HG03135 (cell line): ENCODE results near the gene MGLL.
"Not testable (repeated sequence)": the region's sequence is repeated elsewhere in the genome, so short reads cannot be mapped to it uniquely, and the experiment has no call there.

Experiments
- ATAC-seq: cut with Tn5 transposase; IDR thresholded peaks from one replicate; pipeline ENCODE4 v1.9.1; 2021; ENCODE audit warnings: mild to moderate bottlenecking, moderate library complexity; ENCODE audit not compliant: unreplicated experiment

MGLL gene

DNA sequence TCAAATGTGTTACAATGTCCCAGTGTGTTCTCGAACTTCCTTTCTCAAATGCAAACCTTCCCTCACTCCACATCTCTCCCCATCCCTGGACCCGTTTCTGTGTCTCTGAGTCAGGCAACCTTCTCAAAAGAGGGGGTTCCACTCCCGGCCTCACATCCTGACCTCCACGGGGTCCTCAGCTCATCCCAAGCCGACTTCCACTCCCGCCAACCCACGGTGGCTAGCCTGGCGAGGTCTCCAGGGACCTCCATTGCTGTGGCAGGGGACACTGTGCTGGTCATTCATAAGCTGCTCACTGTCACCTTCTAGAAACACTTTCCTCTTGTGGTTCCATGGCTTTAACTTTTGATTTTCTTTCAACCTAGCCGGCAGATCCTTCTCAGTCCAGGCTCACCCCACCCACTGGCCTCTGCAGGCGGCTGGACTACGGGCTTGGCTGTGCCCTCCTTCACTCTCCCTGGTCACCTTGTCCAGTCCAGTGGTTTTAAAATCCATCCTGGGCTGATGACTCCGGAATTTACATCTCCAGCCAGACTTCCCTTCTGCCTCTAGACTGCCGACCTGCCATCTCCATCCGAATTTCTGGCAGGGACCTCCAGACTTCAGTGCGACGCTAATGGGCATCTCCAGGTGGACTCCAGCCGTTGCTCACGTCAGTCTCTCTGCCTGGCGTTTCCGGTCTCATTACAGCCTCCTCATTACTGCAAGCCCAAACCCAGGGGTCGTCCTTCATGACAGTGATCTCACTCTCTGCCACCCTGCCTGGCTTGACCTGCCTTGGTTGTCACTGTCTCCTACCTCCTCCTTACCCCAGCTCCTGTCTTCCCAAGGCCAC, 129.6 kb downstream of the MGLL start:
- no peak for ATAC-seq

- no peak for ATAC-seq
Measured at GRCh38 chr3:127691974-127692373, 130.3 kb downstream of the MGLL start.

GRCh38 chr3:127691489-127691888, 130.8 kb downstream of the MGLL start:
- ATAC-seq, result no peak

GRCh38 chr3:127690823-127691452, 131.4 kb downstream of the MGLL start:
- no peak for ATAC-seq

DNA sequence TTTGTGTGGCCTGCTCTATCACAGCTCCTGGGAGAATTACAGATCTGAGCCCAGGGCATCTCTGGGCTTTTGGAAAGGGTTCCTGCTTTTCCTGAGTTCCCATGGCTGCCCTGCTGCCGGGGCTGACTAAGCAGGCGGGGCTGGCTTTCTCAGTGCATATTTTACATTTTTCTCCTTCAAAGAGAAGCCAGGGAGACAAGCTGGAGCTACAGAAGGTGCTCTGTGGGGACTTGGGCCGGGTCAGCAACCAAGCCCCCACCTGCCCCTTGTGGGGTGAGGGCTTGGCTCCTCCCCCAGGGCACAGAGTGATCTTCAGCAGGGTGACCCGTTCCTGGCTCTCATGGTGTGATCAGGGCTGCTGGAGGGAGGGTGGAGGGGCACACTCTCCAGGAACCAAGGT, 132.2 kb downstream of the MGLL start:
- ATAC-seq, result no peak

GRCh38 chr3:127689266-127689860, 133.0 kb downstream of the MGLL start:
- no peak for ATAC-seq

- ATAC-seq, result no peak
Measured at GRCh38 chr3:127688416-127689265, 133.7 kb downstream of the MGLL start.

DNA sequence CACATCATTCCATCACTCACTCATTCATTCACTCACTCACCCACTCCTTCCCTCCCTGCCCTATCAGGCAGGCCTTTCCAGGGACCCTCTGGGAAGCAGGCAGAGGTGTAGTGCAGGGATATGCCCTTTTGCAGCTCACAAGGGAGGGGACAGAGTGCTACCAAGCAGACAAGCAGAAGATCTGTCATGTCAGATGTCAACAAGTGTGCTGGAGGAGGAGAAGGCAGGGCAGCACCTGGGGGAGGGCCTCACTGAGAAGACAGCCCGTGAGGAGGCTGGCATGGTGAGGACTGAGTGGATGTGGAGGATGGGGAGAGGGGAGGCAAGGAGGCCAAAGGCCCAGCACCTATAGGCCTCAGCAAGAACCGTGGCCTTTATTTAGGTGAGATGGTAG, 134.3 kb downstream of the MGLL start:
- no peak for ATAC-seq

DNA sequence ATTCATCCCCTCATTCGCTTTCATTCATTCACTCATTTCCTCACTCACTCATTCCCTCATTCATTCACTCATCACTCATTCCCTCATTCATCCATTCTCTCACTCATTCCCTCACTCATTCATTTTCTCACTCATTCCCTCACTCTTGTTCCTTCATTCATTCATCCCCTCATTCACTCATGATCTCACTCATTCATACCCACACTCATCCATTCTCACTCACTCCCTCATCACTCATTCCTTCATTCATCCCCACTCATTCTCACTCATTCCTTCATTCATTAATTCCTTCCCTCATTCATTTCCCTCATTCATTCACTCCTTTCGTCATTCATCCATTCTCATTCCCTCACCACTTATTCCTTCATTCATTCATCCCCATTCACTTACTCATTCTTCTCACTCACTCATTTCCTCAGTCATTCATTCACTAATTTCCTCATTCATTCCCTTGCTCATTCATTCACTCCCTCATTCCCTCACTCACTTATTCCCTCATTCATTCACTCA, 135.0 kb downstream of the MGLL start:
- ATAC-seq, result no peak

DNA sequence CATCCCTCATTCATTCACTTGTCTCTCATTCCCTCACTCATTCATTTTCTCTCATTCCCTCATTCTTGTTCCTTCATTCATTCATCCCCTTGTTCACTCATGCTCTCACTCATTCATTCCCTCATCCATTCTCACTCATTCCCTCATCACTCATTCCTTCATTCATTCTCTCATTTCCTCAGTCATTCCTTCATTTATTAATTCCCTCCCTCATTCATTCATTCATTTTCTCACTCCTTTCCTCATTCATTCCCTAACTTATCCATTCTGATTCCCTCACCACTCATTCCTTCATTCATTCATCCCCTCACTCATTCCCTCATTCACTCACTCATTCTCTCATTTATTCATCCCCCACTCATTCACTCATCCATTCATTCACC, 135.8 kb downstream of the MGLL start:
- no peak for ATAC-seq

DNA sequence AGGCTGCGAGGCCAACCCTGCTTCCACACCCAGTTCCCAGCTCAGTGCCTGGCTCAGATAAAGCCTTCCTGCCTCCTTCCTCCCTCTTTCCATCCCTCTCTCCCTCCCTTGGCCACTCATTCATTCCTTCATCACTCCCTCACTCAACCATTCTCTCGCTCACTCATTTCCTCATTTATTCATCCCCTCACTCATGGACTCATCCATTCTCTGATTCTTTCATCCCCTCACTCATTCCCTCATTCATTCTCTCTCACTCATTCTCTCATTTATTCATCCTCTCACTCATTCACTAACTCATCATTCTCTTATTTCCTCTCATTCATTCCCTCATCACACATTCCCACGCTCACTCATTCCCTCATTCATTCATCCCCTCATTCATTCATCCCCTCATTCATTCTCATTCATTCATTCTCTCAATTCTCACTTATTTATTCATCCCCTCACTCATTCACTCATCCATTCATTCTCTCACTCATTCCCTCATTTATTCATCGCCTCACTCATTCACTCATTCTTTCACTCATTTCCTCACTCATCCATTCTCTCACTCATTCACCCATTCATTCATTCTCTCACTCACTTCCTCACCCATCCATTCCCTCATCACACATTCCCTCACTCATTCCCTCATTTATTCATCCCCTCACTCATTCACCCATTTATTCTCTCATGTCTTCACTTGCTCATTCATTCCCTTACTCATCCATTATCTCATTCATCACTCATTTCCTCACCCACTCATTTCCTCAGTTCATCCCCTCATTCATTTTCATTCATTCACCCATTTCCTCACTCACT, 136.4 kb downstream of the MGLL start:
- no peak for ATAC-seq

- no peak for ATAC-seq
Measured at GRCh38 chr3:127684871-127685707, 137.2 kb downstream of the MGLL start.

- ATAC-seq, result no peak
Measured at GRCh38 chr3:127682561-127682960, 139.8 kb downstream of the MGLL start.

DNA sequence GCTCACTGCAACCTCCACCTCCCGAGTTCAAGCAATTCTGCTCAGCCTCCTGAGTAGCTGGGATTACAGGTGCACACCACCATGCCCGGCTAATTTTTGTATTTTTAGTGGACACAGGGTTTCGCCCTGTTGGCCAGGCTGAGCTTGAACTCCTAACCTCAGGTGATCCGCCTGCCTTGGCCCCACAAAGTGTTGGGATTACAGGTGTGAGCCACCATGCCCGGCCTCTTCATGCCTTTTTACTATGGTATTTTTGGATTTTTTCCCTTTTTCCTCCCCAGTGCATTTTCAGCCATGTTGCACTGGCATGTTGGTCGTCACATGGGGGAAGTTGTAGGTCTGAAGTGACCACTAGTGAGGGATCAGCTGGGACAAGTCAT, 140.2 kb downstream of the MGLL start:
- not testable (repeated sequence) for ATAC-seq

DNA sequence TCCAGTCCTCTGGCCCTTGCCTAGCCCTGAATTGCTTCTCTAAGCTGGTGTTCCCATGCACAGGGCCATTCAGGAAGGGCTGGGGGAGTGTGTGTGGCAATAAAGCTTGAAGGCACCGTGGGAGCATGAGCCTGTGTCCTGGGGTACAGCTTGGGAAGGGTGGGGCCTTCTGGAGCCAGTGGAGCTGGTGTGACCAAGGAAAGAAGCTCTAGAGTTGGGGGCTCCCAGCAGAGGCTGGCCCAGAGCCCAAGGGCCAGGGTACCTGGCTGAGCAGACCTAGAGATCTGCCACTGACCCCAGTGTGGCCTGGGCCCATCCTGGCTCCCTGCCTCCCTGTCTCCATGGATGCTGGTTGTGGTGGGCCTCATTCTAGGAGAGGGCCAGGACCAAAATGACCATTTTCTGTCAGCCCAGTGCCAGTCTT, 141.5 kb downstream of the MGLL start:
- ATAC-seq, result no peak

- no peak for ATAC-seq
Measured at GRCh38 chr3:127680146-127680661, 142.1 kb downstream of the MGLL start.

DNA sequence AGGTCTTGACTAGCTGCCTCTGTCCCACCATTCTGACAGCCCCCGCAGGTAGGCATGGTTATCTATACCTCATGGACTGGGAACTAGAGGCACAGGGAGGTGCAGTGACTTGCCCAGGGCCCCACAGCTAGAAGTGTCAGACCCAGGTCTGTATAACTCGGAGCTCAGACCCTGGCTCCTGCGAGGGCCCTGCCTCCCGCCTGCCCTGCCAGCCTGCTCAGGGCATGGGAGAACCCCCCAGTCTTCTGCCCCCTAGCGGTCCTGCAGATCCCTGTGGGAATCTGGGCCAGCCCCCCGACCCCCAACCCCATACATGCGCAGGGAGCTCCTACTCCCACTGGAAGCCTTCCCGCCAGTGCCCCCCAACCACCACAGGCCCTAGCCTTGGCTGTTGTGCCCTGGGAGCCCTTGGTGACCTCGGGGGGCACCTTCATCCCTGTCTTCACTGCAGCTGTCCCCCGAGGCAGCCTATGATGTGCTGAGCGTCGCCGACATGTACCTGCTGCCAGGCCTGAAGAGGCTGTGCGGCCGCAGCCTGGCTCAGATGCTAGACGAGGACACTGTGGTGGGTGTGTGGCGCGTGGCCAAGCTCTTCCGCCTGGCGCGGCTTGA, 142.7 kb downstream of the MGLL start:
- no peak for ATAC-seq

- no peak for ATAC-seq
Measured at GRCh38 chr3:127678611-127679533, 143.4 kb downstream of the MGLL start.
